HG03159 (cell line): Measurements from ENCODE around the gene SCUBE2.

ENCODE experiments used
- ATAC-seq: cut with Tn5 transposase; IDR thresholded peaks from one replicate; pipeline ENCODE4 v1.9.1; 2021; ENCODE audit warnings: mild to moderate bottlenecking, moderate library complexity; ENCODE audit not compliant: unreplicated experiment

SCUBE2 gene

GRCh38 chr11:9049959-9050358 lies 41.4 kb downstream of the SCUBE2 start:
- ATAC-seq = no peak

GRCh38 chr11:9047964-9048523 lies 43.4 kb downstream of the SCUBE2 start:
- no peak for ATAC-seq

GRCh38 chr11:9046481-9046880 lies 44.9 kb downstream of the SCUBE2 start:
- ATAC-seq = no peak

- ATAC-seq = no peak
Observed at GRCh38 chr11:9042488-9042887, 48.9 kb downstream of the SCUBE2 start.

- no peak for ATAC-seq
Observed at GRCh38 chr11:9041747-9042146, 49.7 kb downstream of the SCUBE2 start.

- no peak for ATAC-seq
Observed at GRCh38 chr11:9040410-9040809, 51.0 kb downstream of the SCUBE2 start.

GRCh38 chr11:9039863-9040262 lies 51.5 kb downstream of the SCUBE2 start:
- ATAC-seq = no peak

- no peak for ATAC-seq
Observed at GRCh38 chr11:9039198-9039597, 52.2 kb downstream of the SCUBE2 start.

GRCh38 chr11:9038541-9038940 lies 52.9 kb downstream of the SCUBE2 start:
- ATAC-seq = no peak

GRCh38 chr11:9037963-9038362 lies 53.4 kb downstream of the SCUBE2 start:
- ATAC-seq = no peak

GRCh38 chr11:9037046-9037780 lies 54.2 kb downstream of the SCUBE2 start:
- ATAC-seq = no peak

GRCh38 chr11:9030601-9031000 lies 60.8 kb downstream of the SCUBE2 start:
- ATAC-seq = no peak

GRCh38 chr11:9029422-9029821 lies 62.0 kb downstream of the SCUBE2 start:
- ATAC-seq = no peak

- ATAC-seq = no peak
Observed at GRCh38 chr11:9028581-9028980, 62.8 kb downstream of the SCUBE2 start.

GRCh38 chr11:9025101-9025850 lies 66.1 kb downstream of the SCUBE2 start:
- ATAC-seq = no peak

GRCh38 chr11:9022961-9023680 lies 68.3 kb downstream of the SCUBE2 start:
- ATAC-seq = no peak

- no peak for ATAC-seq
Observed at GRCh38 chr11:9020916-9021315, 70.5 kb downstream of the SCUBE2 start.

- ATAC-seq = no peak
Observed at GRCh38 chr11:9019861-9020260, 71.5 kb downstream of the SCUBE2 start.

GRCh38 chr11:9017773-9018172 lies 73.6 kb downstream of the SCUBE2 start:
- no peak for ATAC-seq

- ATAC-seq = no peak
Observed at GRCh38 chr11:9016916-9017642, 74.3 kb downstream of the SCUBE2 start.

- no peak for ATAC-seq
Observed at GRCh38 chr11:9015677-9016076, 75.7 kb downstream of the SCUBE2 start.
